ENCODE measurements around the gene SUSD5. TPM values are rescaled to one million over a fixed set of nuclear protein-coding genes. Genes with fewer than 3 reads are reported as not detected.

The SUSD5 gene
- total RNA-seq, 2 experiments from 2014 or later: not detected

- POLR2A ChIA-PET: interaction anchor here (0.8 kb wide), 1 partner anchor 8 kb away, joined by 3 read pairs; no protein-coding TSS in a partner anchor
- intact Hi-C loops (cut with micrococcal nuclease): no loop called here
- H3K27ac Mint-ChIP-seq: no peak overlapping the region
- ATAC-seq: no peak
- no peaks in the 10 kb centered on the region for H3K36me3 Mint-ChIP-seq (ENCODE audit: low read depth)
- peaks cover 8% of the 10 kb centered on the region for H3K27me3 Mint-ChIP-seq
- H3K4me3 Mint-ChIP-seq: no peak overlapping the region
- DNase-seq: no peak
- H3K4me1 Mint-ChIP-seq (ENCODE audit: low read depth): no peaks in the 10 kb centered on the region
- TF ChIP-seq CTCF (IDR thresholded peaks at IDR 0.05): no peak
- CTCF ChIA-PET: interaction anchor here (2.8 to 5.3 kb wide), 2 partner anchors 17 to 224 kb away, joined by 8 to 23 read pairs; no protein-coding TSS in a partner anchor
- no peaks in the 10 kb centered on the region for H3K9me3 Mint-ChIP-seq
Observed at GRCh38 chr3:33149342-33149741, 69.3 kb downstream of the SUSD5 start.

- Mint-ChIP-seq H3K4me1 (ENCODE audit: low read depth) (no peaks in the 10 kb centered on the region), H3K27ac (no peak overlapping the region), H3K27me3 (peaks cover 2% of the 10 kb centered on the region), H3K9me3 (no peaks in the 10 kb centered on the region), H3K4me3 (no peak overlapping the region), H3K36me3 (ENCODE audit: low read depth) (peaks cover 7% of the 10 kb centered on the region)
- POLR2A ChIA-PET: interaction anchor here (0.8 kb wide), 1 partner anchor 151 kb away, joined by 4 read pairs; no protein-coding TSS in a partner anchor
- intact Hi-C loops (cut with micrococcal nuclease): no loop called here
- no peak for TF ChIP-seq CTCF (IDR thresholded peaks at IDR 0.05)
- CTCF ChIA-PET: interaction anchor here (0.6 to 5.3 kb wide), 3 partner anchors 11 to 226 kb away, joined by 3 to 23 read pairs (median 5); no protein-coding TSS in a partner anchor
- DNase-seq: no peak
- no peak for ATAC-seq
Observed at GRCh38 chr3:33146791-33147445, 71.7 kb downstream of the SUSD5 start.

- intact Hi-C loops (cut with micrococcal nuclease): no loop called here
- Mint-ChIP-seq H3K27me3 (no peaks in the 10 kb centered on the region), H3K9me3 (no peaks in the 10 kb centered on the region), H3K4me3 (no peak overlapping the region), H3K36me3 (ENCODE audit: low read depth) (peaks cover 7% of the 10 kb centered on the region), H3K27ac (no peak overlapping the region), H3K4me1 (ENCODE audit: low read depth) (no peaks in the 10 kb centered on the region)
- ATAC-seq (no peak), DNase-seq (no peak)
- TF ChIP-seq CTCF (IDR thresholded peaks at IDR 0.05): no peak
- ChIA-PET CTCF (interaction anchor here (0.6 to 5.3 kb wide), 3 partner anchors 10 to 227 kb away, joined by 3 to 23 read pairs (median 3); no protein-coding TSS in a partner anchor), POLR2A (interaction anchor here (0.8 kb wide), 1 partner anchor 12 kb away, joined by 3 read pairs; no protein-coding TSS in a partner anchor)
Observed at GRCh38 chr3:33145901-33146580, 72.6 kb downstream of the SUSD5 start.

GRCh38 chr3:33145221-33145900 lies 73.2 kb downstream of the SUSD5 start:
- no peak for TF ChIP-seq CTCF (IDR thresholded peaks at IDR 0.05)
- Mint-ChIP-seq H3K27me3 (no peaks in the 10 kb centered on the region), H3K27ac (no peak overlapping the region), H3K4me1 (ENCODE audit: low read depth) (no peaks in the 10 kb centered on the region), H3K4me3 (no peak overlapping the region), H3K9me3 (no peaks in the 10 kb centered on the region), H3K36me3 (ENCODE audit: low read depth) (peaks cover 7% of the 10 kb centered on the region)
- DNase-seq (no peak), ATAC-seq (no peak)
- intact Hi-C loops (cut with micrococcal nuclease): no loop called here
- ChIA-PET POLR2A (no interaction called here), CTCF (interaction anchor here (1.2 to 5.3 kb wide), 2 partner anchors 13 to 105 kb away, joined by 3 to 23 read pairs; no protein-coding TSS in a partner anchor)

All from activated CD8-positive, alpha-beta T cell treated with anti-CD3 and anti-CD28 coated beads for 36 hours (primary cell).